Endothelial cell of umbilical vein (primary cell): Measurements from ENCODE around the gene AVL9. TPM values are rescaled to one million over a fixed set of nuclear protein-coding genes. Genes with fewer than 3 reads are reported as not detected.

ENCODE experiments used
- BruUV-seq: library from RNA; stranded (reverse); fragments of 400-500 nt; replicated peaks from 2 replicates; lab custom pipeline; 2021; lab: Mats Ljungman, UMichigan
- CTCF ChIA-PET: fragments of 300-600, 350-600 bp; sonication (Branson Sonifier 250); formaldehyde crosslinking; loops from one replicate; lab custom pipeline; 2021; ENCODE audit warnings: antibody characterized with exemption, inconsistent platforms; lab: Charles Lee
- POLR2A ChIA-PET: fragments of 300-600, 350-600 bp; sonication (Branson Sonifier 250); formaldehyde crosslinking; loops from one replicate; lab custom pipeline; 2021; ENCODE audit warnings: antibody characterized with exemption, inconsistent platforms; lab: Charles Lee
- DNase-seq: peaks from one replicate; pipeline ENCODE4 v3.0.0-alpha.2; 2011; ENCODE audit warnings: low read depth, low spot score
- FAIRE-seq: peaks from 2 replicates; lab custom pipeline; 2011; peaks lifted over from hg19 to GRCh38; lab: Jason Lieb, UNC
- H2AFZ ChIP-seq: 2 replicates; pipeline ENCODE4 v1.6.0; 2012; ENCODE audit warnings: low read depth, low read length, control low read depth, inconsistent platforms
- H3K27ac ChIP-seq: 2 replicates; pipeline ENCODE4 v1.5.1; 2011; ENCODE audit warnings: low read depth, mild to moderate bottlenecking, control low read depth, low read length, moderate library complexity; ENCODE audit not compliant: insufficient read depth
- H3K27me3 ChIP-seq, 2 experiments: 2 replicates each; pipeline versions ENCODE4 v1.6.0 to v1.6.1; 2011; ENCODE audit warnings: low read length in 2 of 2, mixed read lengths in 1 of 2; ENCODE audit not compliant: control insufficient read depth in 2 of 2, insufficient read depth in 2 of 2
- H3K36me3 ChIP-seq, 2 experiments: 2 replicates in 1 of 2; 3 replicates in 1 of 2; pipeline ENCODE4 v1.5.1; 2011; ENCODE audit warnings: low read length in 2 of 2, mild to moderate bottlenecking in 1 of 2, moderate library complexity in 1 of 2; ENCODE audit not compliant: control insufficient read depth in 2 of 2, insufficient read depth in 2 of 2; ENCODE audit errors: extremely low read depth in 1 of 2
- H3K4me1 ChIP-seq: 3 replicates; pipeline ENCODE4 v1.5.1; 2011; ENCODE audit warnings: mild to moderate bottlenecking, low read length; ENCODE audit not compliant: control insufficient read depth, insufficient read depth; ENCODE audit errors: extremely low read depth
- H3K4me2 ChIP-seq: 2 replicates; pipeline ENCODE4 v1.6.1; 2011; ENCODE audit warnings: low read length, control low read depth, mixed read lengths; ENCODE audit not compliant: insufficient read depth
- H3K4me3 ChIP-seq, 3 experiments: fragments of 200-600 bp in 1 of 3; sonication (generic), shearing (Covaris generic) in 1 of 3; replicated peaks in 1 of 3; 2 replicates each; pipeline ENCODE4 v1.5.1; 2011 to 2016; ENCODE audit warnings: control low read depth in 3 of 3, low read length in 3 of 3, mild to moderate bottlenecking in 2 of 3, inconsistent platforms in 1 of 3, low read depth in 1 of 3, moderate library complexity in 1 of 3; ENCODE audit not compliant: insufficient read depth in 1 of 3
- H3K79me2 ChIP-seq: 2 replicates; pipeline ENCODE4 v1.6.0; 2012; ENCODE audit warnings: low read length, inconsistent platforms; ENCODE audit not compliant: control insufficient read depth, insufficient read depth
- H3K9ac ChIP-seq: replicated peaks from 2 replicates; pipeline ENCODE3; 2011; ENCODE audit warnings: low read length, control low read depth; ENCODE audit not compliant: insufficient read depth; ENCODE audit errors: extremely low read depth
- H3K9me1 ChIP-seq: replicated peaks from 3 replicates; pipeline ENCODE4 v1.6.0; 2011; ENCODE audit warnings: mild to moderate bottlenecking, low read length; ENCODE audit not compliant: control insufficient read depth, insufficient read depth; ENCODE audit errors: extremely low read depth
- H3K9me3 ChIP-seq: replicated peaks from 2 replicates; pipeline ENCODE4 v1.5.1; 2012; ENCODE audit warnings: low read length, inconsistent platforms; ENCODE audit not compliant: control insufficient read depth, insufficient read depth
- H4K20me1 ChIP-seq: replicated peaks from 2 replicates; pipeline ENCODE3; 2011; ENCODE audit warnings: mild to moderate bottlenecking, low read length; ENCODE audit not compliant: control insufficient read depth, insufficient read depth; ENCODE audit errors: extremely low read depth
- CTCF ChIP-seq, 2 donors: IDR thresholded peaks; 1 replicate in 1 of 2; 2 replicates in 1 of 2; pipeline ENCODE4 v1.5.1; 2011; ENCODE audit warnings: low read length in 2 of 2, mild to moderate bottlenecking in 2 of 2, moderate library complexity in 2 of 2, control low read depth in 1 of 2, inconsistent platforms in 1 of 2, low read depth in 1 of 2; ENCODE audit not compliant: insufficient read depth in 1 of 2; ENCODE audit errors: extremely low read depth in 1 of 2
- EZH2 ChIP-seq: IDR thresholded peaks from 2 replicates; pipeline ENCODE4 v1.6.1; 2012; ENCODE audit warnings: borderline replicate concordance, low read depth, mild to moderate bottlenecking, moderate library complexity, low read length, inconsistent platforms; ENCODE audit not compliant: severe bottlenecking
- FOS ChIP-seq: IDR thresholded peaks from 2 replicates; pipeline ENCODE4 v1.6.1; 2011; ENCODE audit warnings: mild to moderate bottlenecking, low read length, moderate library complexity, borderline replicate concordance; ENCODE audit not compliant: insufficient read depth
- GATA2 ChIP-seq: IDR thresholded peaks from 2 replicates; pipeline ENCODE4 v1.7.0; 2011; ENCODE audit warnings: low read depth, mild to moderate bottlenecking, moderate library complexity, mixed read lengths, low read length; ENCODE audit not compliant: insufficient read length, insufficient read depth
- JUN ChIP-seq: IDR thresholded peaks from 2 replicates; pipeline ENCODE4 v1.6.1; 2011; ENCODE audit warnings: borderline replicate concordance, low read depth; ENCODE audit not compliant: insufficient read length, insufficient read depth
- MAX ChIP-seq: IDR thresholded peaks from 2 replicates; pipeline ENCODE4 v1.6.1; 2011; ENCODE audit not compliant: insufficient read depth, insufficient read length
- MYC ChIP-seq: IDR thresholded peaks from one replicate; pipeline ENCODE4 v1.6.1; 2011; ENCODE audit warnings: mild to moderate bottlenecking, low read depth, low read length
- POLR2A ChIP-seq: IDR thresholded peaks from 2 replicates; pipeline ENCODE4 v1.6.1; 2012; ENCODE audit warnings: low read depth, mild to moderate bottlenecking, control low read depth, low read length
- POLR2AphosphoS5 ChIP-seq: IDR thresholded peaks from 2 replicates; pipeline ENCODE4 v1.6.1; 2012; ENCODE audit warnings: low read depth, mild to moderate bottlenecking, control low read depth, low read length, moderate library complexity; ENCODE audit not compliant: insufficient read depth
- dilution Hi-C: fragments of 300-500 bp; cut with MboI; formaldehyde crosslinking; loops from one replicate; pipeline ENCODE4 v1.15.0; 2019; ENCODE audit warnings: low sequenced_read_pairs; ENCODE audit not compliant: extremely low pct_ligation_motif_present
- intact Hi-C: fragments of 100-400 bp; cut with micrococcal nuclease; formaldehyde crosslinking; loops from one replicate; pipeline ENCODE4 v1.10.0; 2022
- polyA plus RNA-seq, 4 experiments: library from polyadenylated mRNA; depleted of rRNA in 3 of 4; stranded (reverse) in 3 of 4; unstranded in 1 of 4; fragments of >200 nt; gene quantifications; 2 replicates each; pipeline versions ENCODE4 v1.2.1 to v1.2.3, GENCODE V29; 2011 to 2012; ENCODE audit warnings: missing spikeins in 1 of 4
- total RNA-seq: library from RNA; stranded (reverse); gene quantifications from 2 replicates; pipeline ENCODE4 v1.2.3, GENCODE V29; 2021

Gene AVL9
- total and polyA plus RNA-seq, 2 donors (not counting 3 experiments of a cell fraction or from before 2014, with no cell fraction given): 12.7 to 42.5 TPM

GRCh38 chr7:32532716-32533115 lies 37.4 kb downstream of the AVL9 start:
- Histone ChIP-seq H3K9me1 (no peaks in the 10 kb centered on the region), H3K9ac (no peak overlapping the region), H4K20me1 (no peaks in the 10 kb centered on the region), H3K36me3 (no peaks in the 10 kb centered on the region), H3K9me3 (no peaks in the 10 kb centered on the region), H3K4me3 (no peak overlapping the region), H3K27me3 (no peaks in the 10 kb centered on the region), H3K4me1 (peaks cover 9% of the 10 kb centered on the region), H3K4me2 (no peak overlapping the region), H3K79me2 (peaks cover 21% of the 10 kb centered on the region), H2AFZ (no peak overlapping the region), H3K27ac (no peak overlapping the region)
- intact Hi-C loops: no loop called here
- no peak for TF ChIP-seq FOS
- TF ChIP-seq POLR2A: no peak
- no peak for TF ChIP-seq POLR2AphosphoS5
- TF ChIP-seq MYC: no peak
- TF ChIP-seq JUN: no peak
- TF ChIP-seq EZH2: no peak
- TF ChIP-seq MAX: no peak
- TF ChIP-seq CTCF (IDR thresholded peaks at IDR 0.05; ENCODE audit: extremely low read depth in 1 of 2, insufficient read depth in 1 of 2, low read depth in 1 of 2, low read length in 2 of 2): no peak
- no peak for TF ChIP-seq GATA2
- POLR2A ChIA-PET: no interaction called here
- no TSS peak for BruUV-seq
- dilution Hi-C loops: no loop called here
- DNase-seq (no peak), FAIRE-seq (no peak)
- CTCF ChIA-PET: interaction anchor here (1.3 kb wide), 1 partner anchor 32 kb away, joined by 4 read pairs; no protein-coding TSS in a partner anchor
